HG02852 (cell line): Measurements from ENCODE around the gene TJP1.
"Not testable (repeated sequence)": the region's sequence is repeated elsewhere in the genome, so short reads cannot be mapped to it uniquely, and the experiment has no call there.

ENCODE experiments used
- ATAC-seq: cut with Tn5 transposase; IDR thresholded peaks from one replicate; pipeline ENCODE4 v1.9.1; 2021; ENCODE audit warnings: mild to moderate bottlenecking, moderate library complexity; ENCODE audit not compliant: unreplicated experiment

Gene TJP1

GRCh38 chr15:29708519-29708918 is 113.7 kb downstream of the TJP1 start:
- no peak for ATAC-seq

- ATAC-seq: no peak
Observed at GRCh38 chr15:29704950-29705597, 117.2 kb downstream of the TJP1 start.

- ATAC-seq: no peak
Observed at GRCh38 chr15:29701151-29701550, 121.1 kb downstream of the TJP1 start.

- no peak for ATAC-seq
Observed at GRCh38 chr15:29700296-29700695, 122.0 kb downstream of the TJP1 start.

GRCh38 chr15:29699791-29700190 is 122.5 kb downstream of the TJP1 start:
- no peak for ATAC-seq

GRCh38 chr15:29698030-29698701 is 124.1 kb downstream of the TJP1 start:
- ATAC-seq: no peak

- ATAC-seq: no peak
Observed at GRCh38 chr15:29696950-29697738, 125.1 kb downstream of the TJP1 start.

- not testable (repeated sequence) for ATAC-seq
Observed at GRCh38 chr15:29696506-29696905, 125.8 kb downstream of the TJP1 start.

- ATAC-seq: no peak
Observed at GRCh38 chr15:29695489-29696167, 126.6 kb downstream of the TJP1 start.

- no peak for ATAC-seq
Observed at GRCh38 chr15:29693225-29693624, 129.0 kb downstream of the TJP1 start.

GRCh38 chr15:29692527-29692926 is 129.7 kb downstream of the TJP1 start:
- ATAC-seq: no peak

- no peak for ATAC-seq
Observed at GRCh38 chr15:29690765-29691475, 131.3 kb downstream of the TJP1 start.

GRCh38 chr15:29689287-29689986 is 132.8 kb downstream of the TJP1 start:
- no peak for ATAC-seq

GRCh38 chr15:29688506-29689286 is 133.6 kb downstream of the TJP1 start:
- no peak for ATAC-seq

- ATAC-seq: no peak
Observed at GRCh38 chr15:29687939-29688505, 134.2 kb downstream of the TJP1 start.

GRCh38 chr15:29687204-29687815 is 135.0 kb downstream of the TJP1 start:
- ATAC-seq: no peak

- no peak for ATAC-seq
Observed at GRCh38 chr15:29686445-29687203, 135.6 kb downstream of the TJP1 start.

GRCh38 chr15:29686079-29686425 is 136.2 kb downstream of the TJP1 start:
- ATAC-seq: no peak
